GM23248 (cell line): ENCODE measurements around the gene SLC15A1.

Source experiments
- EZH2 ChIP-seq: fragments of 200-600 bp; sonication (generic); IDR thresholded peaks from 2 replicates; pipeline ENCODE4 v1.6.1; 2018; ENCODE audit warnings: antibody characterized with exemption, mild to moderate bottlenecking; ENCODE audit not compliant: insufficient read depth, poor library complexity, severe bottlenecking
- EZH2phosphoT487 ChIP-seq: fragments of 200-600 bp; sonication (generic); IDR thresholded peaks from 2 replicates; pipeline ENCODE4 v1.6.1; 2018; ENCODE audit warnings: antibody characterized with exemption, moderate library complexity, mild to moderate bottlenecking, low read depth; ENCODE audit not compliant: insufficient read depth

- TF ChIP-seq EZH2 (no peak), EZH2phosphoT487 (no peak)
Measured at GRCh38 chr13:98778749-98779148, 26.3 kb upstream of the SLC15A1 start.
